Measurements from ENCODE around the gene WDR12. TPM values are rescaled to one million over a fixed set of nuclear protein-coding genes. Genes with fewer than 3 reads are reported as not detected.

The WDR12 gene
- total and polyA plus RNA-seq, 2 of the 13 experiments (the other 11 are each of a cell fraction or from before 2014, with no cell fraction given), result 94.4 to 216 TPM

GRCh38 chr2:202870431-202871299, 40.8 kb downstream of the WDR12 start (continued):
- TF ChIP-seq ZBTB26 (CRISPR knock-in tag; IDR thresholded peaks at IDR 0.05; ENCODE audit: borderline replicate concordance) (no peak; the same call in 1 of the 2 replicates), TP53 (CRISPR knock-in tag; conservative IDR thresholded peaks at IDR 0.05) (no peak), SOX5 (CRISPR knock-in tag; IDR thresholded peaks at IDR 0.05; ENCODE audit: borderline replicate concordance) (peak; percentile 34), ISL2 (CRISPR knock-in tag; IDR thresholded peaks at IDR 0.05) (no peak), ZNF891 (CRISPR knock-in tag; IDR thresholded peaks at IDR 0.05) (no peak), ZNF138 (CRISPR knock-in tag; IDR thresholded peaks at IDR 0.05; ENCODE audit: low read depth) (peak; percentile 67; the same call in 1 of the 2 replicates), HNRNPLL (IDR thresholded peaks at IDR 0.05; ENCODE audit: low read depth, low read length, poor library complexity, severe bottlenecking) (no peak), PTBP1 (IDR thresholded peaks at IDR 0.05; ENCODE audit: low read depth, low read length, poor library complexity, severe bottlenecking) (no peak), ZBTB3 (CRISPR knock-in tag; IDR thresholded peaks at IDR 0.05; ENCODE audit: borderline replicate concordance, low read depth) (0 out of 2 replicates have a peak, but pooled peaks have one; percentile 42), ZKSCAN8 (CRISPR knock-in tag; IDR thresholded peaks at IDR 0.05; ENCODE audit: borderline replicate concordance) (no peak), TGIF2 (CRISPR knock-in tag; IDR thresholded peaks at IDR 0.05) (peak; percentile 25; the same call in 1 of the 2 replicates), FOSL1 (CRISPR knock-in tag; IDR thresholded peaks at IDR 0.05; ENCODE audit: borderline replicate concordance) (no peak), SPEN (CRISPR knock-in tag; IDR thresholded peaks at IDR 0.05; ENCODE audit: low read depth) (no peak), ZNF776 (CRISPR knock-in tag; IDR thresholded peaks at IDR 0.05) (no peak), SIN3A (IDR thresholded peaks at IDR 0.05; ENCODE audit: borderline replicate concordance, low read depth, low read length) (no peak)
- TF ChIP-seq, protein P1, sequence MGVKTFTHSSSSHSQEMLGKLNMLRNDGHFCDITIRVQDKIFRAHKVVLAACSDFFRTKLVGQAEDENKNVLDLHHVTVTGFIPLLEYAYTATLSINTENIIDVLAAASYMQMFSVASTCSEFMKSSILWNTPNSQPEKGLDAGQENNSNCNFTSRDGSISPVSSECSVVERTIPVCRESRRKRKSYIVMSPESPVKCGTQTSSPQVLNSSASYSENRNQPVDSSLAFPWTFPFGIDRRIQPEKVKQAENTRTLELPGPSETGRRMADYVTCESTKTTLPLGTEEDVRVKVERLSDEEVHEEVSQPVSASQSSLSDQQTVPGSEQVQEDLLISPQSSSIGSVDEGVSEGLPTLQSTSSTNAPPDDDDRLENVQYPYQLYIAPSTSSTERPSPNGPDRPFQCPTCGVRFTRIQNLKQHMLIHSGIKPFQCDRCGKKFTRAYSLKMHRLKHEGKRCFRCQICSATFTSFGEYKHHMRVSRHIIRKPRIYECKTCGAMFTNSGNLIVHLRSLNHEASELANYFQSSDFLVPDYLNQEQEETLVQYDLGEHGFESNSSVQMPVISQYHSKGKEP (CRISPR knock-in tag; IDR thresholded peaks at IDR 0.05), result no peak
- TF ChIP-seq, protein P2, sequence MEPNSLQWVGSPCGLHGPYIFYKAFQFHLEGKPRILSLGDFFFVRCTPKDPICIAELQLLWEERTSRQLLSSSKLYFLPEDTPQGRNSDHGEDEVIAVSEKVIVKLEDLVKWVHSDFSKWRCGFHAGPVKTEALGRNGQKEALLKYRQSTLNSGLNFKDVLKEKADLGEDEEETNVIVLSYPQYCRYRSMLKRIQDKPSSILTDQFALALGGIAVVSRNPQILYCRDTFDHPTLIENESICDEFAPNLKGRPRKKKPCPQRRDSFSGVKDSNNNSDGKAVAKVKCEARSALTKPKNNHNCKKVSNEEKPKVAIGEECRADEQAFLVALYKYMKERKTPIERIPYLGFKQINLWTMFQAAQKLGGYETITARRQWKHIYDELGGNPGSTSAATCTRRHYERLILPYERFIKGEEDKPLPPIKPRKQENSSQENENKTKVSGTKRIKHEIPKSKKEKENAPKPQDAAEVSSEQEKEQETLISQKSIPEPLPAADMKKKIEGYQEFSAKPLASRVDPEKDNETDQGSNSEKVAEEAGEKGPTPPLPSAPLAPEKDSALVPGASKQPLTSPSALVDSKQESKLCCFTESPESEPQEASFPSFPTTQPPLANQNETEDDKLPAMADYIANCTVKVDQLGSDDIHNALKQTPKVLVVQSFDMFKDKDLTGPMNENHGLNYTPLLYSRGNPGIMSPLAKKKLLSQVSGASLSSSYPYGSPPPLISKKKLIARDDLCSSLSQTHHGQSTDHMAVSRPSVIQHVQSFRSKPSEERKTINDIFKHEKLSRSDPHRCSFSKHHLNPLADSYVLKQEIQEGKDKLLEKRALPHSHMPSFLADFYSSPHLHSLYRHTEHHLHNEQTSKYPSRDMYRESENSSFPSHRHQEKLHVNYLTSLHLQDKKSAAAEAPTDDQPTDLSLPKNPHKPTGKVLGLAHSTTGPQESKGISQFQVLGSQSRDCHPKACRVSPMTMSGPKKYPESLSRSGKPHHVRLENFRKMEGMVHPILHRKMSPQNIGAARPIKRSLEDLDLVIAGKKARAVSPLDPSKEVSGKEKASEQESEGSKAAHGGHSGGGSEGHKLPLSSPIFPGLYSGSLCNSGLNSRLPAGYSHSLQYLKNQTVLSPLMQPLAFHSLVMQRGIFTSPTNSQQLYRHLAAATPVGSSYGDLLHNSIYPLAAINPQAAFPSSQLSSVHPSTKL (CRISPR knock-in tag; IDR thresholded peaks at IDR 0.05), result 0 out of 2 replicates have a peak, but pooled peaks have one; percentile 8
- TF ChIP-seq, protein P3, sequence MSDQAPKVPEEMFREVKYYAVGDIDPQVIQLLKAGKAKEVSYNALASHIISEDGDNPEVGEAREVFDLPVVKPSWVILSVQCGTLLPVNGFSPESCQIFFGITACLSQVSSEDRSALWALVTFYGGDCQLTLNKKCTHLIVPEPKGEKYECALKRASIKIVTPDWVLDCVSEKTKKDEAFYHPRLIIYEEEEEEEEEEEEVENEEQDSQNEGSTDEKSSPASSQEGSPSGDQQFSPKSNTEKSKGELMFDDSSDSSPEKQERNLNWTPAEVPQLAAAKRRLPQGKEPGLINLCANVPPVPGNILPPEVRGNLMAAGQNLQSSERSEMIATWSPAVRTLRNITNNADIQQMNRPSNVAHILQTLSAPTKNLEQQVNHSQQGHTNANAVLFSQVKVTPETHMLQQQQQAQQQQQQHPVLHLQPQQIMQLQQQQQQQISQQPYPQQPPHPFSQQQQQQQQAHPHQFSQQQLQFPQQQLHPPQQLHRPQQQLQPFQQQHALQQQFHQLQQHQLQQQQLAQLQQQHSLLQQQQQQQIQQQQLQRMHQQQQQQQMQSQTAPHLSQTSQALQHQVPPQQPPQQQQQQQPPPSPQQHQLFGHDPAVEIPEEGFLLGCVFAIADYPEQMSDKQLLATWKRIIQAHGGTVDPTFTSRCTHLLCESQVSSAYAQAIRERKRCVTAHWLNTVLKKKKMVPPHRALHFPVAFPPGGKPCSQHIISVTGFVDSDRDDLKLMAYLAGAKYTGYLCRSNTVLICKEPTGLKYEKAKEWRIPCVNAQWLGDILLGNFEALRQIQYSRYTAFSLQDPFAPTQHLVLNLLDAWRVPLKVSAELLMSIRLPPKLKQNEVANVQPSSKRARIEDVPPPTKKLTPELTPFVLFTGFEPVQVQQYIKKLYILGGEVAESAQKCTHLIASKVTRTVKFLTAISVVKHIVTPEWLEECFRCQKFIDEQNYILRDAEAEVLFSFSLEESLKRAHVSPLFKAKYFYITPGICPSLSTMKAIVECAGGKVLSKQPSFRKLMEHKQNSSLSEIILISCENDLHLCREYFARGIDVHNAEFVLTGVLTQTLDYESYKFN (CRISPR knock-in tag; conservative IDR thresholded peaks at IDR 0.05), result no peak
